ENCODE measurements around the gene BRSK2. TPM values are rescaled to one million over a fixed set of nuclear protein-coding genes. Genes with fewer than 3 reads are reported as not detected.

BRSK2 gene
- total RNA-seq, 4 donors from 2014 or later: 1.4 to 8.6 (median 2.0) TPM

- H3K4me3 ChIP-seq: no peak overlapping the region
- no peaks in the 10 kb centered on the region for H3K4me1 ChIP-seq
- ATAC-seq: peak; percentile 47
- H3K27me3 ChIP-seq: peaks cover 94% of the 10 kb centered on the region
- WGBS, 2 donors (ENCODE audit: low coverage in 1 of 2): 60% methylated on average over 1 of the region's 19 CpGs; no CpG with 5 or more reads in 1 of the 2 donors
- no peaks in the 10 kb centered on the region for H3K9me3 ChIP-seq
- peak overlapping the region in 3 of 4 donors; percentile 4 to 55 (median 11) for H3K27ac ChIP-seq
- H3K36me3 ChIP-seq: no peaks in the 10 kb centered on the region
- TF ChIP-seq EP300 (IDR thresholded peaks at IDR 0.05): no peak
- no peak for TF ChIP-seq POLR2A (IDR thresholded peaks at IDR 0.05)
- TF ChIP-seq POLR2AphosphoS5 (IDR thresholded peaks at IDR 0.05): no peak
Measured at GRCh38 chr11:1397146-1397861, 7.6 kb downstream of the BRSK2 start.

GRCh38 chr11:1397862-1398527 lies 8.3 kb downstream of the BRSK2 start:
- no peaks in the 10 kb centered on the region for H3K9me3 ChIP-seq
- no peaks in the 10 kb centered on the region for H3K4me1 ChIP-seq
- H3K4me3 ChIP-seq: no peak overlapping the region
- no peaks in the 10 kb centered on the region for H3K36me3 ChIP-seq
- peaks cover 94% of the 10 kb centered on the region for H3K27me3 ChIP-seq
- WGBS, 2 donors (ENCODE audit: low coverage in 1 of 2): 80% methylated on average over 1 of the region's 22 CpGs; no CpG with 5 or more reads in 1 of the 2 donors
- peak overlapping the region in 1 of 4 donors; percentile 4 for H3K27ac ChIP-seq
- no peak for ATAC-seq
- no peak for TF ChIP-seq POLR2A (IDR thresholded peaks at IDR 0.05)
- TF ChIP-seq CTCF (IDR thresholded peaks at IDR 0.05): no peak
- TF ChIP-seq EP300 (IDR thresholded peaks at IDR 0.05): no peak
- TF ChIP-seq POLR2AphosphoS5 (IDR thresholded peaks at IDR 0.05): no peak

- Histone ChIP-seq H3K4me1 (no peaks in the 10 kb centered on the region), H3K27me3 (peaks cover 94% of the 10 kb centered on the region)
Measured at GRCh38 chr11:1398528-1399235, 8.9 kb downstream of the BRSK2 start.

GRCh38 chr11:1399386-1400316 lies 9.9 kb downstream of the BRSK2 start:
- peaks cover 100% of the 10 kb centered on the region for H3K27me3 ChIP-seq
- no peaks in the 10 kb centered on the region for H3K4me1 ChIP-seq
- 73% methylated on average over 3 of the region's 34 CpGs; no CpG with 5 or more reads in 1 of the 2 donors for WGBS, 2 donors (ENCODE audit: low coverage in 1 of 2)
- no peak for TF ChIP-seq CTCF (IDR thresholded peaks at IDR 0.05)
- TF ChIP-seq EP300 (IDR thresholded peaks at IDR 0.05): no peak
- TF ChIP-seq POLR2AphosphoS5 (IDR thresholded peaks at IDR 0.05): no peak
- no peak for TF ChIP-seq POLR2A (IDR thresholded peaks at IDR 0.05)
- no peak overlapping the region for H3K27ac ChIP-seq
- no peaks in the 10 kb centered on the region for H3K9me3 ChIP-seq
- no peak for ATAC-seq
- no peaks in the 10 kb centered on the region for H3K36me3 ChIP-seq
- H3K4me3 ChIP-seq: no peak overlapping the region

More at GRCh38 chr11:1398528-1399235, 8.9 kb downstream of the BRSK2 start:
- Histone ChIP-seq H3K9me3 (no peaks in the 10 kb centered on the region), H3K4me3 (no peak overlapping the region), H3K36me3 (no peaks in the 10 kb centered on the region), H3K27ac (no peak overlapping the region)
- ATAC-seq: no peak
- TF ChIP-seq EP300 (IDR thresholded peaks at IDR 0.05) (no peak), POLR2A (IDR thresholded peaks at IDR 0.05) (no peak), POLR2AphosphoS5 (IDR thresholded peaks at IDR 0.05) (no peak), CTCF (IDR thresholded peaks at IDR 0.05) (no peak)
- WGBS, 2 donors (ENCODE audit: low coverage in 1 of 2): 86 to 100% methylated on average over 1 to 4 of the region's 23 CpGs

Data from gastroesophageal sphincter (tissue), 4 donors.